LHCN-M2 (cell line): Measurements from ENCODE around the gene CBARP. TPM values are rescaled to one million over a fixed set of nuclear protein-coding genes. Genes with fewer than 3 reads are reported as not detected.

Experiments used
- DNase-seq: peaks from one replicate; pipeline ENCODE4 v3.0.0-alpha.2; 2012; ENCODE audit warnings: low read depth
- total RNA-seq: library from RNA; depleted of rRNA; stranded (reverse); fragments of >200 nt; gene quantifications from 2 replicates; pipeline ENCODE4 v1.2.3, GENCODE V29; 2014

Gene CBARP
- total RNA-seq, 1 experiment from 2014 or later = 4.6 TPM

DNA sequence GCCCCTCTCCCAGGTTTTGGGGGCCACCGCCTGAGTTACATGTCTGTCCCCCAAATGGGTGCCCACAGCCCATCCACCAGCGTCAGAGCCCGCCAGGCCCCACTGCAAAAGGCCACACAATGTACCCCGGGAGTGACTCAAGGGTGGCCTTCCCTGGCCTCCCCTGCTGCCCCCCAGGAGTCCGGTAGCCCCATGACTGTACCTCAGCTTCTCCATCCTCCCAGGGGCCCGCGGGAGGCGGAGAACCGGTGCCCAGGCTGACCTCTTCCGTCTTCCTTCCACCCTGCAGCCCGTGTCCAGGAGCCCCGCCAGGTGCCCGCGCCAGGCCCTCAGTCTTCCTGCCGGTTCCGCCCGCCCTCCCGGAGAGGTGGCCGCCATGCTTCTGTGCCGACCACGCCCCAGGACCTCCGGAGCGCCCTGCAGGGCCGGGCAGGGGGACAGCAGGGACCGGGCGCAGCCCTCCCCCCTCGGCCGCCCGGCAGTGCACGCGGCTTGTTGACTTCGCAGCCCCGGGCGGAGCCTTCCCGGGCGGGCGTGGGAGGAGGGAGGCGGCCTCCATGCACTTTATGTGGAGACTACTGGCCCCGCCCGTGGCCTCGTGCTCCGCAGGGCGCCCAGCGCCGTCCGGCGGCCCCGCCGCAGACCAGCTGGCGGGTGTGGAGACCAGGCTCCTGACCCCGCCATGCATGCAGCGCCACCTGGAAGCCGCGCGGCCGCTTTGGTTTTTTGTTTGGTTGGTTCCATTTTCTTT is 10.3 kb downstream of the CBARP start:
- DNase-seq = no peak

DNA sequence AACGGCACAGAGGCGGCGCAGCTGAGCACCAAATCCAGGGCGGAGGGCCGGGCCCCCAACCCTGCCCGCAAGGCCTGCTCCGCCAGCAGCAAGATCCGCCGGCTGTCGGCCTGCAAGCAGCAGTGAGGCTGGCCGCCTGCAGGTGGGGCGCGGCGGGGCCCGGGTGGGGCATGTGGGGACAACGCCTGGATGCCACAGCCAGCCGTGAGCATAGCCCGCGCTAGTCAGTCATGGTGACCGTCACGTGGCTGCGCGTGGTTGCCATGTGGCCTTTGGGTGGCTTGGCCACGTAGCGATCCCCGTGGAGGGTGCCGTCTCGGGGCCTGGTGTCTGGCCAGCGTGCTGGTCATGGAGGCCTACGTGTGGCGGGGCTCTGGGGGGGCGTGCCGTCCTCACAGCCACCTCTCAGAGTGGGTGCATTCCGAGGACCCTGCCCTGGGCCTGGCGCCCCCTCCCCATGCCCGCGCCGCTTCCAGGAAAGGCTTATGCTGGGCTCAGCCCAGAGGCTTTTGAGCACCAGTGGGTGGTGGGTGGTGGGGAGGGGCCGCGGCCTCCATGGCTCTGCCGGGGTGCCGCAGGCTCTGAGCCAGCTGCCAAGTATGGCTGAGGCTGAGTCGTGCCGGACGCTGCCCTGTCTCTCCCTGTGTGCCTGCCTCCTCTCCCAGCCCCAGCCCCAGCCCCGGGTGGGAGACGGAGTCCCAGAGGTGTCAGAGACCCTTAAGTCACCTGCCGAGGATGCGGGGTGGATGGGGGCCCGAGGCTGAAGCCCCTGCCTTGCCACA is 11.1 kb downstream of the CBARP start:
- no peak for DNase-seq

DNA sequence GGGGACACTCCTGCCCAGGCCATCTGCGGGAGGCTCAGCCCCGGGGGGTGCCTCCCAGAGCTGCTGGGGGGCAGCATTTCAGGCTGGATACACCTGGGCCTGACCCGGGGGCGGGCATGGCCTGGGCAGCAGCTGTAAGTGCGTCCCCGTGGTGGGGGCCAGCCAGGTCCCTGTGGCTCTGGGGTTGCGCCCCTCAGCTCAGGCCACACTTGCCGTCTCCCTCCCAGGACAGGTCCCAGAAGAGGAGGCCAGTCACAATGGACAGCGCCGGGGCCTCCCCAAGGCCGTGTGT is 11.6 kb downstream of the CBARP start:
- DNase-seq = no peak

DNA sequence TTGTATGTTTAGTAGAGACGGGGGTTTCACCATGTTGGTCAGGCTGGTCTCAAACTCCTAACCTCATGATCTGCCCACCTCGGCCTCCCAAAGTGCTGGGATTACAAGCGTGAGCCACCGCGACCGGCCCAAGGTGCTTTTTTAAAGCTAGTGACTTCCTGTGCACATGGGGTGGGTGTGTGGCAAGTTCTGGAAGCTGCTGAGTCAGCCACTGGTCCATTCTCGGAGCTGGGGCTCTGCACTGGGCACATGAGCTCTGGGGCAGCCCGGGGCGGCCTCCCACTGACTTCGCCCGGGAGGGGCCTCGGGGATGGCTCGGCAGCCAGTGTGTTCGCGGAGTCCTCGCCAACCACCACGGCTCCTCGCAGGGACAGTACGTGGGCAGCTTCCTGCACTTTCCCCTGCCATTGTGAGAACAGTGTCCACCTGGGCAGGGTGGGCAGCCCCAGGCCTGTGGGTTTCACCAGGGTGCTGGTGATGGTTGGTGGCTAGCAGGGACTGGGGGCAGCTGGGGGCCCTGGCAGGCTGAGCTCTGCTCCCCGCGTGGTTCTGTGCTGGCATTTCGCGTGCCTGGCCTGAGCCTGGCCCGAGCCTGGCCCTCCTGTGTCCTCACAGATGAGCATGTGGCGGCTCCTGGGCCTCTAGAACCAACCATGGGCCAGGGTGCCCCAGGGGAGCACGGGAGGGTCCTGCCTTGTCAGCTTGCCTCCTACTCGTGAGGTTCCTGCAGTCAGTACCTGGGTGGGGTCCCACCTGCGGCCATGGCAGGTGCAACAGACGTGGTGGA is 12.2 kb downstream of the CBARP start:
- no peak for DNase-seq

DNA sequence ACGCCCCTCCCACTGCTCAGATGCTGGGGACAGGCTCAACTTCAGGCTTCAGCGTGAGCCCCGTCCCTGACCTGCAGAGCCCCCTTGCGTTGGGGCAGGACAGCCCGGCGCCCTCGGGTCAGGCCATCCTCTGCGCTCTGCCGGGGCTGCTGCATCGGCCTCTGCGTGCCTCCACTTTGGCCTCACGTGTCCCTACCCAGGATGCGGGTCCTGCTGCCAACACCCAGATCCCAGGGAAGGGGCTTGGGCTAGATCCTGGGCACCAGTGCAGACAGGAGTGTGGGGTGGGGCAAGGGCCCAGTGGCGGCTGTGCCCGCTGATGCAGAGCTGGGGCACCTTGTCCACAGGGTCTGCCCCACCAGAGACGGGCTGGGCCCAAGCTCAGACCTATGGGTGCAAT is 13.0 kb downstream of the CBARP start:
- DNase-seq = no peak

DNA sequence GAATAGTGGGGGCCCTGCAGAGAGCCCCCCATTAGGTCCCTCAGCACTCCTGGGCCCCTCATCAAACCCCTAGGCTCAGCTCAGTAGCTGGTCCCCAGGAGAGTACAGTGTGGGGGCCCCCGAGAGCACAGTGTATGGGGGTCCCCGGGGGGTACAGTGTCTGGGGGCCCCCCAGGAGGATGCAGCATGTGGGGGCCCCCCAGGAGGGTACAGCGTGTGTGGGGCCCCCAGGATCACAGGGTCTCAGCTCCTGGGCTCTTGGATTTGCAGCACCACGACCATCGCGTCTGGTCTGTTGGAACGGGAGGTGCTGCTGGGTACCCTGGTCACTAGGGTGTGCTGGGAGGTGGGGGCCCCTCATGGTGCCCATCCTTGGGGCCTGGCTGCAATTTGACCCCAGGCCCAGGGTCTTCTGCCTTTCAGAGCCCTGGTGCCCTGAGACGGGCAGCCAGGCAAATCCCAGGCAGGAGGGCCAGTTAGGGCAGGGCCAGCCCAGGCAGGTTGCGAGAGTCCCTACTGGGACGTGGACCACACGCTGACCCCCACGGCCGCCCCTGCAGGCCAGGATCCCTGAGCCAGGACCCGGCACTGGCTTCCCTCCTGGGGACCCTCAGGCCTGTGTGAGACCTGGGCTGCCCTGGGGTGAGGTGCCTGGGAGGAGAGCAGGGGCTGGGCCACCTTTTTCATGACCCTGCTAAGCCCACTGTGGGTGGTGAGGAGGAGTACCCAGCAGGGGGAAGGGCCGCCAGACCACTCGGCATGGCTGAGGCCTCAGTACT is 13.6 kb downstream of the CBARP start:
- DNase-seq = no peak

DNA sequence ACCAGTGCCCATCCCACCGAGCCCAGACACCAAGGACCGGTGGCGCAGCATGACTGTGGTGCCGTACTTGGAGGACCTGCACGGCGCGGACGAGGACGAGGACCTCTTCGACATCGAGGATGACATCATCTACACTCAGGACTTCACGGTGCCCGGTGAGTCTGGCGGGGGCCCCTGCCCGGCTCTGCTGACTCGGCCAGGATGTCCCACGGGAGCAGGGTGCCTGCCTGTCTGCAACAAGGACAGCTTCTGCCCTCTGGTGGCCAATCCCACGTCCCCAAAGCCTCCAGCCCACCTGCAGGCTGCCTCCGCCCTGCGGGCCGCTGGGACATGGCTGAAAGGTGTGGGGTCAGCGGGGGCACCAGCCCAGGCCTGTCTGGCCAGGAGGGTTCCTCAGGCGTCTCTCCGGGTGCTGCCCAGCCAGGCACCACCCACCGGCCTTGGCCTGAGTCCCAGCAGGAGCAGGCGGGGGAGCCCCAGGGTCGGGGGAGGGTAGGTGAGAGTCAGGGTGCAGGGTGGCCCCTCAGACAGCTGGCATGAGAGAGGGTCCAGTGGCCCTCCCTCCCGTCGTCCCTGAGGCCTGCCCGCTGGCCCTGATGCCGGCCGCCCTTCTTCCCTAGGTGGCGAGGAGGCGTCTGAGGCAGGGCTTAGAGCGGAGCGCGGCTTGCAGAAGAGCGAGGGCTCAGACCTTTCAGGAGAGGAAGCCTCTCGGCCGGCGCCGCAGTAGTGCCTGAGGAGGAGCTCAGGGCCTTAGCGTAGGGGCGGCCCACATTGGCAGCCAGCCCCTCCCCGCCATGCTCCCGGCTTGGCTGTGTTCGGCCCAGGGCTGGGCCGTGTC is 14.6 kb downstream of the CBARP start:
- no peak for DNase-seq

DNA sequence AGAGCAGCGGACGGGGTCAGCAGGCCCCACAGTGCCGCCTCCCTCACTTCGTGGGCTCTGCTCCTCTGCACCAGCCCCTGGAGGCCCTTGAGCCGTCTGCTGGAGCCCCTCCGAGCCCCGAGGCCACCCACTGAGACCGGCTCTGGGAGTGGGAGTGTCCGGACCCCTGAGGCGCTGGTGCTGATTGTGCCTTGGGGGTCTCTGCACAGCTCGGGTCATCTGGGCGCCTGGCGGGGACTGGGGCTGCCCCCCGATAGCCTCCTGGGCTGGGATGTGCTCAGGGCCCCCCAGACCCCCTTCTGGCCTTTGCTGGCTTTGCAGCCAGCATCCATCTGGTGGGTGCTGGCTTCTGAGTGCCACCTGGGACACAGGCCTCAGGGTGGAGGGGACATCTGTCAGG is 15.4 kb downstream of the CBARP start:
- DNase-seq = no peak

DNA sequence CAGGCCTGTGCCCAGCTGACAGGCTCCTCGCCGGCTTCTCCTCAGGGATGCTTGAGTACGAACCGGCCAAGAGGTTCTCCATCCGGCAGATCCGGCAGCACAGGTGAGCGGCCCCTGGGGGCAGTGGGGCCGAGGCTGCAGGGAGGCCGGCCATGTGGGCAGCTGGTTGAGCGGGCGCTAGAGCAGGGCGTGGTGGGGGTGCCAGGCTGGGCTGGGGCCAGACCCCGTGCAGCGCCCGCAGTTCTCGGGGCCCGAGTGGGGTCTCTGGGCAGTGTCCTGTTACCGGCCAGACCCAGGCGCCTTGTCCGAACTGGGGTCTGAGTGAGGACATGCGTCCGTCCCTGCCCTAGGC is 15.9 kb downstream of the CBARP start:
- DNase-seq = no peak

DNA sequence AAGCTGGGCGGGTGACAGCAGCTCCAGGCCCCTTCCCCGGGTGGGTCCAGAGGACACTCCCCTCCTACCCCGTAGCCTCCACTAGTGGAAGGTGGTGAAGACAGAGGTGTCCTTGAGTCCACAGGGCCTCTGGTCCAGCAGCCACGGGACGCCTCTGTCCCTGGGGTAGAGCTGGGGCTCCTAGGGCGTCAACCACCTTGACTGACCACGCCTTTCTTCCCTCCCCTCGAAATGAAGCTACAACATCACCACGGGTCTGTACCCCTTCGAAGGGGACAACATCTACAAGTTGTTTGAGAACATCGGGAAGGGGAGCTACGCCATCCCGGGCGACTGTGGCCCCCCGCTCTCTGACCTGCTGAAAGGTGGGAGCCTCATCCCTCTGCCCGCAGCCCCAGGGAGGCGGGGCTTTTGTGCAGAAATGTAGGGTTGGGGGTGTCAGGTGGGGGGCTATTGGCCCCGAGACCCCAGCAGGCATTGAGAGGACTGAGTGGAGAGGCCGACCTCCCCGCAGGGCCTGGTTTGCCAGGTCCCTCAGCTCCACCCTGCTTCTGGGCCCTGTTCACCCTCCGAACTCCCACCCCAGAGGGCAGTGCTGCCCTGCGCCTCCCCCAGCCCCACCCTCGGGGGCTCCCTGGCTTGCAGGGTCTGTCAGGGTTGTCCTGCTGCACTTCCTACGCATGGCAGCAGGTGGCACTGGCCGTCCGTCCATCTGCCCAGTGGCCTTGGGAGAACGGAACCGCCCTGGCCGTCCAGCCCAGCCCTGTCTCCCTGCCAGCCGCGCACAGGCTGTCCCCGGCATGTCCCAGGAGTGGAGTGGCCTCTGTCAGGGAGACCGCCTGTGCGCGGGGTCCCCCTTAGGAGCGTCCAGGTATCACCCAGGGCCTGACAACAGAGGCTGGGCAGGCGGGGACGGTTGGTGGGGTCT is 16.6 kb downstream of the CBARP start:
- DNase-seq = peak; percentile 34

DNA sequence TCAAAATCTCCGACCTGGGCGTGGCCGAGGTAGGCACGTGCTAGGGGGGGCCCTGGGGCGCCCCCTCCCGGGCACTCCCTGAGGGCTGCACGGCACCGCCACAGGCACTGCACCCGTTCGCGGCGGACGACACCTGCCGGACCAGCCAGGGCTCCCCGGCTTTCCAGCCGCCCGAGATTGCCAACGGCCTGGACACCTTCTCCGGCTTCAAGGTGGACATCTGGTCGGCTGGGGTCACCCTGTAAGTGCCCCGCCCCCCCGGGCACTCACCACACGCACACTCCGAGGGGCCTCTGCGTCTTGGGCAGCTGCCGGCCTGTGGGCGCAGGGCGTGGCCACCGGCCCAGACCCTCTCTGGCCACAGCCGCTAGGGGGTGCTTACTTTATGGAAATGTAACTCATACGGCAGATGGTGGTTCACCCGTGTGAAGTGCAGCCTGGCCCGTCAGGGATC is 17.3 kb downstream of the CBARP start:
- DNase-seq = no peak

DNA sequence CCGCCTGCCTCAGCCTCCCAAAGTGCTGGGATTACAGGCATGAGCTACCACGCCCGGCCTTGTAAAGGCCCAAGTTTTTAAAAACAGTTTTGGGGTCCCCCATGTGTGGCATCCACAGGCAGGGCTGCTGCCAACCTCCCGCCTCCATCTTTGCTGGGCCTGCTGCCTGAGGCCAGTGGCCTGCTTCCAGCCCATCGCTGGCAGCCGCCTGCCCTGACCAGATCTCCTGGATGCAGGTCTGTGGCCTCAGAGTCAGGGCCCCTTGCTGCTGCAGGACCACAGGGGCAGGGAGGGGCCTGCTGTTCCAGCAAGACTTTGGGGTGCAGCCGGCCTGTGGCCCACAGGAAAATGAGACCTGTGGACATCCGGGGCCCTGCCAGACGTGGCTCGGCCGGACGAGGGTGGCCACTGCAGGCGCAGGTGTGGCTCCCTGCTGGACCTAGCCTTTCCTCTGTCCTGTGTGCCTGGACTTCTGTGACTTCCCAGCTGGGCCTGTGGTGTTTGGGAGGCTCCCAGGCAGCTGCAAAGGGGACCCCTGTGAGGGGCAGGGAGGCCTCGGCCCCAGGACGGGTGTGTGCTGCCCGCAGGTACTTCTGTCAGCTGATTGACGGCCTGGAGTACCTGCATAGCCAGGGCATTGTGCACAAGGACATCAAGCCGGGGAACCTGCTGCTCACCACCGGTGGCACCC is 17.9 kb downstream of the CBARP start:
- no peak for DNase-seq

DNA sequence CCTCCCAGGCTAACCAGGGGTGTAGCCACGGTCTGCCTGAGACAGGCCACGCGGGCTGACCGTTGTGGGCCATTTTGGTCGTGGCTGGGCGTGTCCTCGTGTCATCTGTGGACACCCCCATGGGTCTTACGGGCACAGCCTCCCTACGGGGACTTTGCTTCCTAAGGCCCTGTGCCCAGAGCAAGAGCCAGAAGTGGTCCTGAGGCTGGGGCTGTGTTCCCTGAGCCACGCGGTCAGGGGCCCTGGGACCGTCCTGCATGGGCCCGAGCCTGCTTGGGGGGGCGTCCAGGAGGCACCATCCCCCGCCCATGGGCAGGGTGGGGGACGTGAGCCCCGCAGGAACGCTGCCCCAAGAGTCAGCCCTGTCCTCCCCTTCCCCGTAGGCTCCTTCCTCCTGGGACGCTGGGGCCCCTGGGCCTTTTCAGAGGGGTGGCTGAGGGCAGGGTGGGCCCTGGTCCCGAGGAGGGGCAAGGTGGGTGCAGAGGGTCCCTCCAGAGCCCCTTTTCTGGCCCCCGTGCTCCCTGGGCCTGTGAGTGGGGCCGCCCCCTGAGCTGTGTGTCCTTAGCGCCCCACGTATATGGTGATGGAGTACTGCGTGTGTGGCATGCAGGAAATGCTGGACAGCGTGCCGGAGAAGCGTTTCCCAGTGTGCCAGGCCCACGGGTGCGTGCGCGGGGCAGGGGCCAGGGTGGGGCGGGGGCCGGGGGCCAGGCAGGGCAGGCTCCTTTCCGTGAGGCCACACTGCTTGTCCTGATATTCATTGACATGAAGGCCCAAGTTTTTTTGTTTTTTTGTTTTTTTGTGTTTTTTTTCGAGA is 18.8 kb downstream of the CBARP start:
- no peak for DNase-seq

DNA sequence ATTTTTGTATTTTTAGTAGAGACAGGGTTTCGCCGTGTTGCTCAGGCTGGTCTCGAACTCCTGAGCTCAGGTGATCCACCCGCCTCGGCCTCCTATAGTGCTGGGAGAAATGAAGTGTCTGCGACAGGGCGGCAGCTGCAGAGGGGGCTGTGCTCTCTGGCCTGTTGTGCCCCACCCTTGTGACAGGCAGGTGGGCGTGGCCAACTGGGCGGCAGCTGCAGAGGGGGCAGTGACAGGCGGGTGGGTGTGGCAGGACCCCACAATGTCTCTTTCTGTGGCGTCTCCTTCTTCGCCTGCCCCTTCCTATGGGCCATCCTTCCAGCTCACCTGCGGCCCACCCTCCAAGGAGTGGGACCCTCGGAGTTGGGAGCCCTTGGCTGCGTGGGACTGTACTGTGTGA is 20.4 kb downstream of the CBARP start:
- DNase-seq = peak; percentile 51

DNA sequence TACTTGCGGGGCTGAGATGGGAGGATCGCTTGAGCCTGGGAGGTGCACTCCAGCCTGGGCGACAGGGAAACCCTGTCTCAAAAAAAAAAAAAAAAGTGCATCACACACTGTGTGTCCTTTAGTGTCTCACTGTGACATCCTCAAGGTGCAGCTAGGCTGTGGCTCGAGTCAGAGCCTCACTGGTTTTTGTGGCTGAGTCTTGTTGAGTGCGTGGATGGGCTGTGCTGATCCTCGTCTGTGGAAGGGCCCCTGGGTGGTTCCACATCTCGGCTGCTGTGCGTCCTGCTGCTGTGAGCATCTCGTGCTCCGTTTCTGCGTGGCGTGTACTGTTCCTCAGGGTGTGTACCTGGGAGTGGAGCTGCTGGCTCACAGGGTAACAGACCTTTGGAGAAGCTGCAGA is 21.0 kb downstream of the CBARP start:
- no peak for DNase-seq

DNA sequence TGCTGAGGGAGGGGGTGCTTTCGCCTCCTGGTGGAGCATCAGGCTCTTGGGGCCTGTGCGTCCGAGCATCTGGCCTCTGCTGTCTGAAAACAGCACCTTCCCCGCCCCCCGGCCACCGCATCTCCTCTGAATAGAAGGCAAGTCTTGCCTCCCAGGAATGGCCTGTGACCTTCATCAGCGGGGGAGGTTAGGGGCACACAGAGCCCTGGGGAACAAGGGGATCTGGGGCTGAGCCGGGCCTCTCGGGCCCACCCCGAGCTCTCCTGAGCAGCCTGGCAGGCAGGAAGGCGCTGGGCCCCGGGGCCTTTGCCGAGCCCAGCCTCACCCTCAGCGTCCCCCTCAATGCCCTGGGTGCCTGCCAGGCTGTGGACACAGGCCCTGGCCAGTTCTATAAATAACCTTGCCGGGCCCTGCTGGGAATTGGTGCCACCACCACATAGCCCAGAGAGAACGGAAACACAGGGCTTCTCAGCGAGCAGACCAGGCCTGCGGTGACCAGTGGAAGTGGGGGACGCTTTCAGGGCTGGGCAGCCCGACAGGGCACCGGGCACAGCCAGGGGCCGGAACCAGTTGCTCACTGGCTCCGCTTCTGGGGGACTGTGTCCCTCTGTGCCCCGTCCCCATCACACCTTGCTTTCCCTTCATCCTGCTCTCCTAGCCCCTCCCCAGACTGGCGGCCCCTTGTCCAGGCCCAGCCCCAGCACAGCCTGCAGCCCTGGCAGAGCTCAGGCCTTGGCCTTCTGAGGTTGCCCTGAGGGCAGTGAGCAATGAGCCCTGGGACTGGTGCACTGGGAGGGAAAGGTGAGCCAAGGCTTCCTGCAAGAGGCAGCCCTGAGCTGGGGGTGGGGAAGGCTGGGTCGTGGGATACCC is 22.7 kb downstream of the CBARP start:
- peak; percentile 72 for DNase-seq

DNA sequence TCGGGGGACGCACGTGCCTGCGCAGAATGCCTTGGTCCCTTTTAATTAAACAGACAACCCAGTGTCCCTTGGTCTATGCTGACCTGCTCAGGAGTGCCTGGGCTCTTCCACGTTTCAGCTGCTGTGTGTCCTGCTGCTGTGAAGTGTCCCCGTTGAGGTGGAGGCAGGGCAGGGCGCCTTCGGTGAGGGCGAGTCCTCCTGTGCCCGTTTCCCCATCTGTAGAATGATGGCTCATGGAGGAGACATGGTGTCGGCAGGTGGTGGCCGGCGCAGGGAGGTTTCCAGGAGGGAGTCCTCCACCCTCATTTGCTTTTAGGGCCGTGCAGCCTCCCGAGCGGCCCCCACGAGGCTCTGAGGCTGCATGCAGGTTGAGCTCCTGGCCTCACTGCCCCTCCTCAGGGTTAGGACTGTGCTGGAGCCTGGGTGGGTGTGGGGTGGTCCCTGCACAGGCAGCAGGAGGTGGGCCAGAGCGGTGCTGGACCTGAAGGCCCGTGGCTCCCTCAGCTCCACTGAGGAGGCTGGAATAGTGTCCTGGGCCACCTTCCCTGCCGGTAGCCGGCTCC is 23.4 kb downstream of the CBARP start:
- DNase-seq = no peak
